ENCODE data around the gene ZNF628.

GRCh38 chr19:55527197-55528029 lies 51.0 kb downstream of the ZNF628 start:
- TF ChIP-seq POLR2AphosphoS5 (IDR thresholded peaks at IDR 0.05; ENCODE audit: low read depth) (no peak), CTCF (IDR thresholded peaks at IDR 0.05; ENCODE audit: insufficient read depth, low read length) (no peak)

Measured in HL-60 (cell line).